Uterine smooth muscle cell (primary cell): Measurements from ENCODE around the gene POLR1F. TPM values are rescaled to one million over a fixed set of nuclear protein-coding genes. Genes with fewer than 3 reads are reported as not detected.

Source experiments
- total RNA-seq: library from RNA; depleted of rRNA; stranded (reverse); fragments of >200 nt; gene quantifications from 2 replicates; pipeline ENCODE4 v1.2.3, GENCODE V29; 2014

The POLR1F gene, protein sequence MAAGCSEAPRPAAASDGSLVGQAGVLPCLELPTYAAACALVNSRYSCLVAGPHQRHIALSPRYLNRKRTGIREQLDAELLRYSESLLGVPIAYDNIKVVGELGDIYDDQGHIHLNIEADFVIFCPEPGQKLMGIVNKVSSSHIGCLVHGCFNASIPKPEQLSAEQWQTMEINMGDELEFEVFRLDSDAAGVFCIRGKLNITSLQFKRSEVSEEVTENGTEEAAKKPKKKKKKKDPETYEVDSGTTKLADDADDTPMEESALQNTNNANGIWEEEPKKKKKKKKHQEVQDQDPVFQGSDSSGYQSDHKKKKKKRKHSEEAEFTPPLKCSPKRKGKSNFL
- 18.5 and 28.9 TPM in 2 replicates for total RNA-seq

GRCh38 chr7:19708397-19709248 is at the start of gene POLR1F:
TSS of gene POLR1F (minus strand) at chr7:19709037. CDS start at chr7:19709016, 21 bp downstream.

Other genes starting within 250 kb of the POLR1F start
- not detected in 2 replicates for gene TMEM196, start 64.6 kb upstream of the POLR1F start, total RNA-seq